K562 (cell line): Measurements from ENCODE around the gene OR7A10. TPM values are rescaled to one million over a fixed set of nuclear protein-coding genes. Genes with fewer than 3 reads are reported as not detected.
A peak's percentile ranks its signal among the peaks of the same experiment; 100 is the strongest.

ENCODE experiments used
- ILF3 ChIP-seq: fragments of 450-650 bp; IDR thresholded peaks from 2 replicates; pipeline ENCODE4 v1.6.1; 2018; ENCODE audit warnings: antibody characterized with exemption, mild to moderate bottlenecking, moderate library complexity, borderline replicate concordance
- NR2F6 ChIP-seq: fragments of 450-650 bp; formaldehyde crosslinking; IDR thresholded peaks from 2 replicates; pipeline ENCODE4 v1.4.0; 2020; ENCODE audit warnings: mild to moderate bottlenecking
- ZNF551 ChIP-seq: fragments of 250-450 bp; sonication (Bioruptor Pico); IDR thresholded peaks from 2 replicates; pipeline ENCODE4 v1.5.0; 2021; ENCODE audit warnings: mild to moderate bottlenecking, moderate library complexity
- polyA plus RNA-seq, 8 experiments: library from polyadenylated mRNA; depleted of rRNA in 4 of 8; stranded (reverse) in 5 of 8; unstranded in 3 of 8; fragments of >200 nt; fragmentation: Nextera tagmentation in 2 of 8; fragmentation: Illumina TruSeq in 1 of 8; extraction: Ambion mirVana in 2 of 8; extraction: Trizol in 1 of 8; gene quantifications; 2 replicates each; pipeline versions ENCODE4 v1.2.1 to v1.2.3, GENCODE V29; 2011 to 2014; ENCODE audit warnings: inconsistent platforms in 1 of 8, missing spikeins in 1 of 8
- total RNA-seq, 7 experiments: library from RNA; depleted of rRNA in 6 of 7; stranded (reverse); fragments of >200 nt in 6 of 7; fragmentation: Illumina TruSeq in 2 of 7; extraction: Trizol in 2 of 7; gene quantifications; 2 replicates each; pipeline versions ENCODE4 v1.2.1 to v1.2.3, GENCODE V29; 2011 to 2021; ENCODE audit warnings: low replicate concordance in 1 of 7
- TF ChIP-seq, protein P1 (sequence below): fragments of 250-450 bp; sonication (Bioruptor Pico); IDR thresholded peaks from 2 replicates; pipeline ENCODE4 v1.5.0; 2021
- TF ChIP-seq, protein P2 (sequence below): IDR thresholded peaks from 2 replicates; pipeline ENCODE4 v1.6.1; 2016; ENCODE audit warnings: missing genetic modification characterization, missing compliant biosample characterization
- TF ChIP-seq, protein P3 (sequence below), 2 experiments: fragments of 450-650 bp in 1 of 2; sonication (generic) in 1 of 2; formaldehyde crosslinking in 1 of 2; IDR thresholded peaks in 1 of 2; conservative IDR thresholded peaks in 1 of 2; 2 replicates each; pipeline versions ENCODE4 v1.6.1 to v1.8.1; 2016 to 2023; ENCODE audit warnings: mild to moderate bottlenecking in 2 of 2, moderate library complexity in 2 of 2, inconsistent platforms in 1 of 2, missing genetic modification reagents in 1 of 2
- TF ChIP-seq, protein P4 (sequence below), 2 experiments: fragments of 450-650 bp; IDR thresholded peaks; 2 replicates each; pipeline ENCODE4 v1.6.1; 2016; ENCODE audit warnings: mild to moderate bottlenecking in 2 of 2, borderline replicate concordance in 1 of 2, low read depth in 1 of 2, moderate library complexity in 1 of 2
- TF ChIP-seq, protein P5 (sequence below), 3 experiments: IDR thresholded peaks in 2 of 3; conservative IDR thresholded peaks in 1 of 3; 2 replicates each; pipeline ENCODE4 v1.5.1; 2011 to 2012; ENCODE audit warnings: low read length in 3 of 3, mild to moderate bottlenecking in 3 of 3, control low read depth in 2 of 3, improper control_type of control experiment in 1 of 3, inconsistent platforms in 1 of 3, low read depth in 1 of 3, mixed read lengths in 1 of 3, moderate library complexity in 1 of 3; ENCODE audit not compliant: insufficient read depth in 2 of 3
- TF ChIP-seq, protein P6 (sequence below): sonication (generic); formaldehyde crosslinking; IDR thresholded peaks from 2 replicates; pipeline ENCODE4 v1.8.0; 2022; ENCODE audit warnings: mild to moderate bottlenecking, missing genetic modification reagents

OR7A10 gene
- total and polyA plus RNA-seq, 9 of the 15 experiments (the other 6 are each of a cell fraction or from before 2014, with no cell fraction given) = not detected

DNA sequence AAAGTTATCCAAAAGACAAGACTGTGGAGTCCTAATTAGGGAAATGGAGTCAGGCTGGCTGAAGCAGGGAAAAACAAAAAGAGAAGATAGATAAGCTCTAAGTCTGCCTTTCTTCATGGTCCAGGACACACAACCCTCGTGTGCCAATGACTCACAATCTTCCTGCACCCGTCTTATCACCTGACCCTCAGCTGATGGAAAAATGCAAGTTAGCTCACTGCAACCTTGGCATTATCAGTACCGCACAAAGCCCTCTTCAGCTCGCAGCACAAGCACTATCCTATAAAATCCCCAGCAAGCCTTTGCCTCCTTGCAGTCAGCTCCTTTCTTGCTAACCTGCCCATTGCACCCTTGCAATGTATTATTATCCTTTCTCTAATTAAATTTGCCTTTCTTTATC is 18.0 kb downstream of the OR7A10 start (continued):
- TF ChIP-seq, protein P1, sequence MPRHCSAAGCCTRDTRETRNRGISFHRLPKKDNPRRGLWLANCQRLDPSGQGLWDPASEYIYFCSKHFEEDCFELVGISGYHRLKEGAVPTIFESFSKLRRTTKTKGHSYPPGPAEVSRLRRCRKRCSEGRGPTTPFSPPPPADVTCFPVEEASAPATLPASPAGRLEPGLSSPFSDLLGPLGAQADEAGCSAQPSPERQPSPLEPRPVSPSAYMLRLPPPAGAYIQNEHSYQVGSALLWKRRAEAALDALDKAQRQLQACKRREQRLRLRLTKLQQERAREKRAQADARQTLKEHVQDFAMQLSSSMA (CRISPR knock-in tag) = no peak
- TF ChIP-seq, protein P2, sequence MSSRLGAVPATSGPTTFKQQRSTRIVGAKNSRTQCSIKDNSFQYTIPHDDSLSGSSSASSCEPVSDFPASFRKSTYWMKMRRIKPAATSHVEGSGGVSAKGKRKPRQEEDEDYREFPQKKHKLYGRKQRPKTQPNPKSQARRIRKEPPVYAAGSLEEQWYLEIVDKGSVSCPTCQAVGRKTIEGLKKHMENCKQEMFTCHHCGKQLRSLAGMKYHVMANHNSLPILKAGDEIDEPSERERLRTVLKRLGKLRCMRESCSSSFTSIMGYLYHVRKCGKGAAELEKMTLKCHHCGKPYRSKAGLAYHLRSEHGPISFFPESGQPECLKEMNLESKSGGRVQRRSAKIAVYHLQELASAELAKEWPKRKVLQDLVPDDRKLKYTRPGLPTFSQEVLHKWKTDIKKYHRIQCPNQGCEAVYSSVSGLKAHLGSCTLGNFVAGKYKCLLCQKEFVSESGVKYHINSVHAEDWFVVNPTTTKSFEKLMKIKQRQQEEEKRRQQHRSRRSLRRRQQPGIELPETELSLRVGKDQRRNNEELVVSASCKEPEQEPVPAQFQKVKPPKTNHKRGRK = no peak
- TF ChIP-seq, protein P3, sequence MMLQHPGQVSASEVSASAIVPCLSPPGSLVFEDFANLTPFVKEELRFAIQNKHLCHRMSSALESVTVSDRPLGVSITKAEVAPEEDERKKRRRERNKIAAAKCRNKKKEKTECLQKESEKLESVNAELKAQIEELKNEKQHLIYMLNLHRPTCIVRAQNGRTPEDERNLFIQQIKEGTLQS (IDR thresholded peaks at IDR 0.05) = peak; percentile 51; the same call in 1 of the 2 replicates
- TF ChIP-seq, protein P3 (CRISPR knock-in tag; conservative IDR thresholded peaks at IDR 0.05) = no peak
- TF ChIP-seq, protein P4, sequence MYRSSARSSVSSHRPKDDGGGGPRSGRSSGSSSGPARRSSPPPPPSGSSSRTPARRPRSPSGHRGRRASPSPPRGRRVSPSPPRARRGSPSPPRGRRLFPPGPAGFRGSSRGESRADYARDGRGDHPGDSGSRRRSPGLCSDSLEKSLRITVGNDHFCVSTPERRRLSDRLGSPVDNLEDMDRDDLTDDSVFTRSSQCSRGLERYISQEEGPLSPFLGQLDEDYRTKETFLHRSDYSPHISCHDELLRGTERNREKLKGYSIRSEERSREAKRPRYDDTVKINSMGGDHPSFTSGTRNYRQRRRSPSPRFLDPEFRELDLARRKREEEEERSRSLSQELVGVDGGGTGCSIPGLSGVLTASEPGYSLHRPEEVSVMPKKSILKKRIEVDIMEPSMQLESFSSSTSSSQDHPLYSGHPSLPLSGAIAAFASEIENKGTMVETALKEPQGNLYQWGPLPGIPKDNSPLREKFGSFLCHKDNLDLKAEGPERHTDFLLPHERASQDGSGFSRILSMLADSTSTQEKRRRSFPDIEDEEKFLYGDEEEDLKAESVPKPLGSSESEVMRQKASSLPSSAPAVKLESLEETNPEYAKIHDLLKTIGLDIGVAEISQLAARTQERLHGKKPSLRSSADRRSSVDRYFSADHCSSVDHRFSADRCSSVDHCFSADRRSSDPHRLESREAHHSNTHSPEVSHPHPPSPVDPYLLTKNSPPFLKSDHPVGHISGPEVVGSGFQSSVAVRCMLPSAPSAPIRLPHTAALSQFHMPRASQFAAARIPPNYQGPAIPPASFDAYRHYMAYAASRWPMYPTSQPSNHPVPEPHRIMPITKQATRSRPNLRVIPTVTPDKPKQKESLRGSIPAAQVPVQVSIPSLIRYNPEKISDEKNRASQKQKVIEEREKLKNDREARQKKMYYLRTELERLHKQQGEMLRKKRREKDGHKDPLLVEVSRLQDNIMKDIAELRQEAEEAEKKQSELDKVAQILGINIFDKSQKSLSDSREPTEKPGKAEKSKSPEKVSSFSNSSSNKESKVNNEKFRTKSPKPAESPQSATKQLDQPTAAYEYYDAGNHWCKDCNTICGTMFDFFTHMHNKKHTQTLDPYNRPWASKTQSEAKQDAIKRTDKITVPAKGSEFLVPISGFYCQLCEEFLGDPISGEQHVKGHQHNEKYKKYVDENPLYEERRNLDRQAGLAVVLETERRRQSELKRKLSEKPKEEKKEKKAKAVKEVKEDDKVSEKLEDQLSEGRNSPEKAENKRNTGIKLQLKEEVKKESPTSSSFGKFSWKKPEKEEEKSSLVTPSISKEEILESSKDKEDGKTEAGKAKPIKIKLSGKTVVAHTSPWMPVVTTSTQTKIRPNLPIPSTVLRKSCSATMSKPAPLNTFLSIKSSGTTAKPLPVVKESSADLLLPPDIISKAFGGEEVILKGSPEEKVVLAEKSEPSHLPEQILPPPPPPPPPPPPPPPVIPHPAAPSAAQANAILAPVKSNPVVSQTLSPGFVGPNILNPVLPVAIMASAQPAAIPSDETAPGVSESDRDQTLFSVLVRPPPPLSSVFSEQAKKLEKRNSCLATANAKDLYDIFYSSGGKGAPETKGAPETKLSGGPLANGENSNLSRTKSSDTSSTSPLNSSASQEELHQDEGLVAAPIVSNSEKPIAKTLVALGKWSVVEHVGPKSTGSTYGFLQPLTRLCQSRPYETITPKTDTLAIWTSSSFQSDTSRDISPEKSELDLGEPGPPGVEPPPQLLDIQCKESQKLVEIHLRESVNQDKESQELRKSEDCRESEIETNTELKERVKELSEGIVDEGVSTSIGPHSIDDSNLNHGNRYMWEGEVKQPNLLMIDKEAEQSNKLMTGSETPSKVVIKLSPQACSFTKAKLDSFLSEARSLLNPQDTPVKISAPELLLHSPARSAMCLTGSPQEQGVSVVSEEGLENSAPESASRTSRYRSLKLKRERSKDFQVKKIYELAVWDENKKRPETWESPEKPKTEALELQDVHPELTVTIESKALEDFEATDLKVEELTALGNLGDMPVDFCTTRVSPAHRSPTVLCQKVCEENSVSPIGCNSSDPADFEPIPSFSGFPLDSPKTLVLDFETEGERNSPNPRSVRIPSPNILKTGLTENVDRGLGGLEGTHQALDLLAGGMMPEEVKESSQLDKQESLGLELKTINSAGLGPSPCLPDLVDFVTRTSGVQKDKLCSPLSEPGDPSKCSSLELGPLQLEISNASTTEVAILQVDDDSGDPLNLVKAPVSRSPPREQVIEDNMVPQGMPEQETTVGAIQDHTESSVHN (IDR thresholded peaks at IDR 0.05; ENCODE audit: borderline replicate concordance in 1 of 2, low read depth in 1 of 2) = peak in 1 of 2 experiments; percentile 61; a peak in 1 of 4 replicates
- no peak for TF ChIP-seq NR2F6 (CRISPR knock-in tag)
- no peak for TF ChIP-seq ILF3
- TF ChIP-seq, protein P5, sequence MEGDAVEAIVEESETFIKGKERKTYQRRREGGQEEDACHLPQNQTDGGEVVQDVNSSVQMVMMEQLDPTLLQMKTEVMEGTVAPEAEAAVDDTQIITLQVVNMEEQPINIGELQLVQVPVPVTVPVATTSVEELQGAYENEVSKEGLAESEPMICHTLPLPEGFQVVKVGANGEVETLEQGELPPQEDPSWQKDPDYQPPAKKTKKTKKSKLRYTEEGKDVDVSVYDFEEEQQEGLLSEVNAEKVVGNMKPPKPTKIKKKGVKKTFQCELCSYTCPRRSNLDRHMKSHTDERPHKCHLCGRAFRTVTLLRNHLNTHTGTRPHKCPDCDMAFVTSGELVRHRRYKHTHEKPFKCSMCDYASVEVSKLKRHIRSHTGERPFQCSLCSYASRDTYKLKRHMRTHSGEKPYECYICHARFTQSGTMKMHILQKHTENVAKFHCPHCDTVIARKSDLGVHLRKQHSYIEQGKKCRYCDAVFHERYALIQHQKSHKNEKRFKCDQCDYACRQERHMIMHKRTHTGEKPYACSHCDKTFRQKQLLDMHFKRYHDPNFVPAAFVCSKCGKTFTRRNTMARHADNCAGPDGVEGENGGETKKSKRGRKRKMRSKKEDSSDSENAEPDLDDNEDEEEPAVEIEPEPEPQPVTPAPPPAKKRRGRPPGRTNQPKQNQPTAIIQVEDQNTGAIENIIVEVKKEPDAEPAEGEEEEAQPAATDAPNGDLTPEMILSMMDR (IDR thresholded peaks at IDR 0.05 in 2 of 3, conservative IDR thresholded peaks at IDR 0.05 in 1 of 3; ENCODE audit: insufficient read depth in 2 of 3, low read depth in 1 of 3, low read length in 3 of 3) = no peak
- no peak for TF ChIP-seq ZNF551
- TF ChIP-seq, protein P6, sequence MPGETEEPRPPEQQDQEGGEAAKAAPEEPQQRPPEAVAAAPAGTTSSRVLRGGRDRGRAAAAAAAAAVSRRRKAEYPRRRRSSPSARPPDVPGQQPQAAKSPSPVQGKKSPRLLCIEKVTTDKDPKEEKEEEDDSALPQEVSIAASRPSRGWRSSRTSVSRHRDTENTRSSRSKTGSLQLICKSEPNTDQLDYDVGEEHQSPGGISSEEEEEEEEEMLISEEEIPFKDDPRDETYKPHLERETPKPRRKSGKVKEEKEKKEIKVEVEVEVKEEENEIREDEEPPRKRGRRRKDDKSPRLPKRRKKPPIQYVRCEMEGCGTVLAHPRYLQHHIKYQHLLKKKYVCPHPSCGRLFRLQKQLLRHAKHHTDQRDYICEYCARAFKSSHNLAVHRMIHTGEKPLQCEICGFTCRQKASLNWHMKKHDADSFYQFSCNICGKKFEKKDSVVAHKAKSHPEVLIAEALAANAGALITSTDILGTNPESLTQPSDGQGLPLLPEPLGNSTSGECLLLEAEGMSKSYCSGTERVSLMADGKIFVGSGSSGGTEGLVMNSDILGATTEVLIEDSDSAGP (CRISPR knock-in tag) = no peak
